AG10803 (cell line): ENCODE measurements around the gene NCKIPSD.
A peak's percentile ranks its signal among the peaks of the same experiment; 100 is the strongest.

ENCODE experiments used
- DNase-seq: peaks from one replicate; pipeline ENCODE4 v3.0.0; 2010; ENCODE audit warnings: low read depth
- H3K4me3 ChIP-seq: 2 replicates; pipeline ENCODE4 v1.5.1; 2011; ENCODE audit warnings: mild to moderate bottlenecking, low read length, control low read depth
- CTCF ChIP-seq: conservative IDR thresholded peaks from 2 replicates; pipeline ENCODE4 v1.5.1; 2011; ENCODE audit warnings: mild to moderate bottlenecking, low read length, control low read depth, inconsistent platforms

Gene NCKIPSD

GRCh38 chr3:48680811-48681540, 4.7 kb downstream of the NCKIPSD start:
- no peak overlapping the region for H3K4me3 ChIP-seq
- TF ChIP-seq CTCF = no peak
- no peak for DNase-seq

- DNase-seq = no peak
- TF ChIP-seq CTCF = no peak
- no peak overlapping the region for H3K4me3 ChIP-seq
Observed at GRCh38 chr3:48679411-48680391, 6.0 kb downstream of the NCKIPSD start.

- no peak for TF ChIP-seq CTCF
- no peak overlapping the region for H3K4me3 ChIP-seq
- DNase-seq = no peak
Observed at GRCh38 chr3:48678566-48679380, 6.9 kb downstream of the NCKIPSD start.

GRCh38 chr3:48678056-48678455, 7.7 kb downstream of the NCKIPSD start:
- TF ChIP-seq CTCF = no peak
- peak; percentile 48 for DNase-seq
- no peak overlapping the region for H3K4me3 ChIP-seq

- H3K4me3 ChIP-seq = no peak overlapping the region
- TF ChIP-seq CTCF = no peak
Observed at GRCh38 chr3:48674505-48674904, 11.2 kb downstream of the NCKIPSD start.

GRCh38 chr3:48672522-48672921, 13.2 kb downstream of the NCKIPSD start:
- no peak for TF ChIP-seq CTCF

More at GRCh38 chr3:48674505-48674904, 11.2 kb downstream of the NCKIPSD start:
- no peak for DNase-seq

More at GRCh38 chr3:48672522-48672921, 13.2 kb downstream of the NCKIPSD start:
- DNase-seq = no peak
- H3K4me3 ChIP-seq = no peak overlapping the region
